ENCODE data around the gene HIVEP3.

HIVEP3 gene

GRCh38 chr1:41844781-41845272, 73.9 kb downstream of the HIVEP3 start:
- DNase-seq = no peak

- no peak for DNase-seq
Observed at GRCh38 chr1:41844255-41844654, 74.5 kb downstream of the HIVEP3 start.

DNA sequence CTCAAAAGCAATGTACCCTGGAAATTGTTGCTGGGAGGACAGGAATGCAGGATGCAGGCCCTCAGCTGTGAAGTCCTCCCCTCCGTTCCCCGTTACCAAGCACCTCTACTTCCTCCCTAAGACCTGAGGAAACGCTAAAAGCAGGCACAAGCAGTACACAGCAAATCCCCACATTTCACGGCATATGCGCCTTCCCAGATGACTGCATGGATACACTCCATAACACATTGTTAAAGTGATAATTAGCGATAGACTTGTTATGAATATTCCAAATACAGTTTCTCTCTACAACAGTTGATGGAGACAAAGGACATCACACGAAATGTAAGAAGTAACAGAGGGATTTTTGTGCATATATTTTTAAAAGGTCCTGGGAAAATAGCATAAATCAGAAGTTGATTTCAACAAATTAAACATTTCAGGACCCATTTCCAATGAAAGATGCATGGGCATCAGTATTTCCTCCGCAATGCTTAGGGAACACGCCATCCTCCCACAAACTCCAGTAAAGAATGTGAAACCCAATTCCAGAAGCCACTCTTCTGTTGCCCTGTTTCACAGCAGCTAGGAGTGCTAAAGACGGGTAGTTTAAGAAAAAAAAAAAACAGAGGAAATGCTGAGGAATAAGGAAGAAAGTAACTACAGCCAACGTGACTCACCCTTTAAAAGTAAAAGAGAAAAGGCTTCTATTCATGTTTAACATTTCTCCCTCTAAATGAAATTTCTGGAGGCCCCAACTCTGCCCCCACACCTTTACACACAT, 75.5 kb downstream of the HIVEP3 start:
- no peak for DNase-seq

- DNase-seq = no peak
Observed at GRCh38 chr1:41842326-41842725, 76.4 kb downstream of the HIVEP3 start.

GRCh38 chr1:41840592-41841246, 78.0 kb downstream of the HIVEP3 start:
- DNase-seq = no peak

DNA sequence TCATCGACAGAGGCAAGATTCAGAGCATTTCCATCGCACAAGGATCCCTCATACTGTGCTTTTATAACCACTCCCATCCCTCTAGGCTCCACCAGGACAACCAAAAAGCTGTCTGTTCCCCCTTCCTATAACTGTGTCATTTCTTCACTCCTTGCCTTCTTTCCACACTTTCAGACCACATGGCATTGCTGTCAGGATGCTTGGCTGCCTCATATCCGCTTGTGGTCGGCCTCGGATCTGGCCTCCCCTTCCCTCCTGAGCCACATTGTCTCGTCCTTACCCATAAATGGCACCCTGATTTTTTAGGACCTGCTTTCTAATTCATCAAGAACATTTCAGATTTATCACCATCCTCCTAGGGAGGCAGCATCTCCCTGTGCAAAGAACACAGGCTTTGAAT, 80.5 kb downstream of the HIVEP3 start:
- no peak for DNase-seq

GRCh38 chr1:41837691-41838090, 81.0 kb downstream of the HIVEP3 start:
- DNase-seq = no peak

GRCh38 chr1:41835485-41835884, 83.2 kb downstream of the HIVEP3 start:
- DNase-seq = no peak

DNA sequence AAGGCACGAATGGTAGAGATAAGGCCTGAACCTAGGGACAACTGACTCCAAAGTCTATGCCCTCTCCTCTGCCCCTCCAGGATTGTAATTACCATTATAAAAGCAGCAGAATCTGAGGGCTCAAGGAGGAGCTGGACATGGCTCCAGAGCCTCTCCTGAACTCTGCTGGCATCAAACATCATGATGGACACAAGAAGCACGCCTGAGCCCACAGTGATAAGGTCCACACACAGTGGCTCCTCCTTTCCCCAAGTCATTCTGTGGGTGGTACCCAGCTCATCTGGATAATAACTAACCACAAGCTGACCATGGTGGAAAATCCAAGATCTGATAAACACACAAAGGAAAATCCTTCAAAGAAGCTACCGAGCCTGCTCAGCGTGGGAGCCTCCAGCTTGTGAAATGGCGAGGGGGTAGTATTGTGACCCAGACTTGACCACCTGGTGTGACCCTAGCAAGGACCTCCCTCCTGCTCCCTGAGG, 85.2 kb downstream of the HIVEP3 start:
- DNase-seq = no peak

GRCh38 chr1:41830726-41831125, 88.0 kb downstream of the HIVEP3 start:
- DNase-seq = no peak

DNA sequence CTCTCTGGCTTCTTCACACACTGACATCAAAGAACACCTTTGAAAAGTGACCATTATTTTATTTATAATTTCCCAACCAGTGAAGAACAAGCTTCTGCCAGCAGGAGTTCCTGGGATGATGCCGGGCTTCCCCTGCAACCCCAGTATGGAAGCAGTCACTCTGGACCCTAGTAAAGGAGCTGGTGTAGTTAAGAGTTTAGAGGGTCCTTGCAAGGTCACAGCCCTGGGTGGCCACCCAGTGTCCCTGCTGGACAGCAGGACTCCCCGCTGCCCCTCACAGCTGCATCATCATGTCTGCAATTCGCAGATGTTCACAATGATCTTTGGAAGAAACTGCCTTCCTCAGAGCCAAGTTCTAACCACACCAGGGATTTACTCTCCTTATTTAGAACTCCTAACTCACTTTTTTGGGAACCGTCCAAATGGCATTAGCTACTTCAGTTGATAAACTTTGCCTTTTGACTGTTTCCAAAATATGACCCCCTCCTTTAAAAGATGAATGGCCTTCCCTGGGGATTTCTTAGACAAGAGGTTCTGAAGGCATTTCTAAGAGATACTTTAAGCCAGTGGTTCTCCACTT, 90.6 kb downstream of the HIVEP3 start:
- DNase-seq = no peak

DNA sequence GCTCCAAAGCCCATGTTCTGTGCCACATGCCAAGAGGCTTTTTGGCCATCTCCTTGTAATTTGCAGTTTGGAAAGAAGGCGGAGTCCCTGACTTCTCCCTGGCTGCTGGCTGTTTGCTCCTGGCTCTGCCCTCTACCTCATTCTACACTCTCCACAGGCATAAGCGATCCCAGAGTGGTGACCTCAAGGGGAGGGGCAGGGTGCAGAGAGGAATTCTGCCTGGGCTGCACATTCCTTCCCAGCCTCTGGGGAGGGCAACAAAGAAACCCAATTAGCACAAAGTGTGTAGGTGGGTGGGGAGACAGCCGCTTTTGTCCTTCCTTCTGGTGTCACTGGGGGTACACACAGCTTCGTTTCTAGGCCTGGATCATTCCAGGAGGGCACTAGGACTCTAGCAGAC, 95.3 kb downstream of the HIVEP3 start:
- DNase-seq = no peak

- DNase-seq = no peak
Observed at GRCh38 chr1:41822866-41823265, 95.9 kb downstream of the HIVEP3 start.

DNA sequence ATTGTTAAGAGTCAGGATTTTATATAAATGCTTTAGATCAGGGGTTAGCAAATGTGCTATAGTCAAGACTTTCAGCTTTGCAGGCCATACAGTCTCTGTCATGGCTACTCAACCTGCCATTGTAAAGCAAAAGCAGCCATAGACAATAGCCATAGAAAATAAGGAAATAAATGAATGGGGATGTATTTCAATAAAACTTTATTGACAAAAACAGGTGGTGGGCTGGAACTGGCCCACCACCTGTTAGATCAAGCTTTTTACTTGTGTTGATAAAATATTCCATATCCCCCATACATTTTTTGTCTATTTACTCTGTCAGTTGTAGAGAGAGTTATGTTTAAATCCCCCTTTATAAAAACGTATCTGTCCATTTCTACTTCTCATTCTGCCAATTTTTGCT, 98.9 kb downstream of the HIVEP3 start:
- no peak for DNase-seq

GRCh38 chr1:41819069-41819468, 99.7 kb downstream of the HIVEP3 start:
- no peak for DNase-seq

GRCh38 chr1:41816061-41816460, 102.7 kb downstream of the HIVEP3 start:
- DNase-seq = no peak

DNA sequence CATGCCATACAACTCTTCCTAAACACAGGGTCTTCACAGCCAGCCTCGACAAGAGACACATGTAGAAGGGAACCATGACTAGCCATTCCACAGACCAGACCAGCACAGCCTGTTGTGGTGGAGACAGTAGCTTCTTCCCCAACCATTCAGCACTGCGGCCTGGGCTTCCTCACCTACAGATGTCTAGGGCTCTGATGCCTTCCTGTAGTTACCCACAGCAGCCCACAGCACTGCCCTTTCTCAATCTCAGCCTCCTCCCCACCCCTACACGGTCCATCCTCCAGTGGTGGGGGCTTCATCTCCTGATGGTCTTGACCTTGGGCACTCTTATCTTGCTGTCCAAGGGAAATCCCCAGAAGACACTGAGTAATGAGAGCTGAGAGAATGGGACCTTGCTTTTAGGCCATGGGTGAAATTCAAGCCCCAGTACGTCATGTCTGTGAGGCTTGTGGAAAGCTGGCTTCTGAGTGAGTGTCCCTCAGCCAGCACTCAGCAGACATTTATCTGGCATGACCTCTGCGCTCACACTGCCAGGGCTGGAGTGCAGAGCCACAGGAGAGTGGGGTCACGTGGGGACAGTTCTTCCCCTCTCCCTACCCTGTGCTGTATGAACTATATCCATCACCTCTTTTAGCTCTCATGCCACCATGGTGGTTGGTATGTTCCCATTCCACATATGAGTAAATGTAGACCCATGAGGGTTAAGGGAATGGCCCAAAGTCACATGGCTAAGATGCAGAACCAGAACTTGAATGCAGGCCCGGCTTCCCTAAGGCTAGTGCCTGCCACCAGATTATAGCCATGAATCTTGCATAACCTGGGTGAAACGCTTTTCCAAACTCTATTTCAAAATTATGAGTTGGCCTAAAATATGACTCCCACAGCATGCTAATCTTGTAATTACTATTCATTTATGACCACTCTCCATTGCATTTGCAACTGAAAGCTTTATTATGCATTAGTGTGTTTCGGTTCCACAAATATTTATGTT, 104.7 kb downstream of the HIVEP3 start:
- no peak for DNase-seq

DNA sequence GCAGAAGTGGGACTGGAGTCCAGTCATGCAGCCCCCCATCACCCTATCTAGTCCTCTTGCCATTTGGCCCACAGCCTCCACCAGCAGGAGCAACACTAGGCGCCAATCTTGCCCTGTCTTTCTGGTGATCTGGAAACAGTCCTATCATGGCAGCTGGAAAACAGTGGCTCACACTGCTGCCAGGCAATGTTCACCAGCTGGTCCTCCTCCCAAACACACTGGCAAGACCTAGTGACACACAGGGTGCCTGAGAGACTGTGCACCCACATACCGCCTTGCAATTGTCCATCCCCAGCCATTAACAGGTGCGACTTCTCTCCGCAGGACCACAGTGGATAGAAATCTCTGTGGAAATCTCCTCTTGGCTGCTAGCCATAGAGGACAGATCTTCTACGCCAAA, 105.5 kb downstream of the HIVEP3 start:
- no peak for DNase-seq

DNA sequence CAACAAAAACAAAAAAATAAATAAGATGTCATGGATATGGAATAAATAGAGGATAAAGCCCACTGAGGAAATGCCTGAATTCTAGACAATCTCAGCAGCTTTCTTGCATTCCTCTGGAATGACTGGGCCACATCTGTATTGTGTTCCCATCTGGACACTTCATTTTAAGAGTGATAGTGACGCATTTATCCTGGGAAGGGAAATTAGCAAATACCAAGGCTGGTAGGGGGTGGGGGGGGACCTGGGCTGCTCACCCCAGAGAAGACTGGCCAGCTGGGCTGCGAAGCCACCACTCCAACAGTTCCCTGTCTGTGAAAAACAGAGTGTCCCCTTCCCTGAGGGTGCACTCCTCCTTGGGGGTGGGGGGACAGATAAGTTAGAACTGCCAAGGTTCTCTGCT, 106.3 kb downstream of the HIVEP3 start:
- no peak for DNase-seq

- DNase-seq = peak; percentile 93
Observed at GRCh38 chr1:41812051-41812450, 106.7 kb downstream of the HIVEP3 start.

DNA sequence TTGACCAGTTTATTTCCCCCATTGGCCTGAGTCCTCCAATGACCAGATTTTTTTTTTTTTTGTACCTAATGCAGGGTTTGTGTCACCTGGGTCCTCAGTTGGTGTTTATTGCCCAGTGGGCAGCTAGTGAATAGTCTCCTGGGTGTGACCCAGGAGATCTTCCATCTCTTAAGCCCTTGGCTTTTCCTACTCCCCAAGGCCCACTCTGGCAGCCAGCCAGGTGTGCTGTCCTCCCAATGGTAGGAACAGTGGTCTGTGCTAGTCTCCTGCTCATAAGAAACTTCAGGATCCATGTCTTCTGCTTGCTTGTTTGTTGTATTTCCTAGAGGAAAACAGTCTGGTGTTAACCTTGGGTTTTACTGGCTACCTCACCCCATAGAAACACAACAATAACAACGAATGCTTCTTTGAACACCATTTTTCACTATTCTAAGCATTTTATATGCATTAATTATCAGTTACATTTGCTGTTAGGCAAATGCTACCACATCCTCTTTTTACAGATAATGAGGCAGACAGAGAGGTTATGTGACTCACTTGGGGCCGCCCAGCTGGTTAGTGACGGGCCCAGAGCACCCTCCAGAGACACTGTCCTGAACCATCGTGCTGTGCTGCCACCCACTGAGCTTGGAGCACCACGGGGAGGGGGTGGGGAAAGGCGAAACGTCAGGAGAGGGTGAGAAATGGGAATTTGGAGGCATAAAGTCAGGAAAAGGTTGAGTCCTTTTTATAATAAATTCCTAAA, 107.5 kb downstream of the HIVEP3 start:
- DNase-seq = no peak

GRCh38 chr1:41810446-41810845, 108.3 kb downstream of the HIVEP3 start:
- no peak for DNase-seq

Data from DMS53 (cell line).